Large intestine (tissue), 3 donors: ENCODE measurements around the gene CLDN5. TPM values are rescaled to one million over a fixed set of nuclear protein-coding genes. Genes with fewer than 3 reads are reported as not detected.

Source experiments
- DNase-seq, 2 donors: peaks; one replicate each; pipeline versions ENCODE4 v3.0.0 to v3.0.0-alpha.2; 2013
- H3K27ac ChIP-seq: one replicate; pipeline ENCODE4 v1.5.1; 2013; ENCODE audit warnings: low read length
- H3K27me3 ChIP-seq: 2 replicates; pipeline ENCODE4 v1.6.1; 2013; ENCODE audit warnings: low read length; ENCODE audit not compliant: control insufficient read depth, insufficient read depth
- H3K36me3 ChIP-seq: 2 replicates; pipeline ENCODE4 v1.6.1; 2013; ENCODE audit warnings: low read length; ENCODE audit not compliant: control insufficient read depth, insufficient read depth
- H3K4me1 ChIP-seq: one replicate; pipeline ENCODE4 v1.6.1; 2013; ENCODE audit warnings: low read length; ENCODE audit not compliant: control insufficient read depth, insufficient read depth
- H3K4me3 ChIP-seq: one replicate; pipeline ENCODE4 v1.5.1; 2013; ENCODE audit warnings: low read length
- H3K9me3 ChIP-seq: one replicate; pipeline ENCODE4 v1.6.1; 2013; ENCODE audit warnings: mild to moderate bottlenecking, low read depth, low read length, moderate library complexity; ENCODE audit not compliant: control insufficient read depth
- WGBS: methylation state at CpG from one replicate; pipeline ENCODE4 v1.1.5; 2013; ENCODE audit warnings: low lambda C conversion rate; ENCODE audit not compliant: insufficient coverage; 5-methylcytosine and 5-hydroxymethylcytosine counted together
- polyA plus RNA-seq: library from polyadenylated mRNA; unstranded; fragments of 120-200 nt; gene quantifications from one replicate; pipeline ENCODE4 v1.2.1, GENCODE V29; 2013

CLDN5 gene
- polyA plus RNA-seq, 1 donor = 12.4 TPM

- no peak for DNase-seq
- Histone ChIP-seq H3K36me3 (no peaks in the 10 kb centered on the region), H3K27ac (no peak overlapping the region), H3K4me3 (no peak overlapping the region), H3K4me1 (no peaks in the 10 kb centered on the region), H3K9me3 (peaks cover 4% of the 10 kb centered on the region), H3K27me3 (no peaks in the 10 kb centered on the region)
- WGBS = 100% methylated on average over 4 of the region's 52 CpGs
Measured at GRCh38 chr22:19566279-19567156, 42.3 kb upstream of the CLDN5 start.

- DNase-seq = no peak
- no peaks in the 10 kb centered on the region for H3K27me3 ChIP-seq
- no peaks in the 10 kb centered on the region for H3K4me1 ChIP-seq
- 0% methylated on average over 1 of the region's 11 CpGs for WGBS
- no peaks in the 10 kb centered on the region for H3K36me3 ChIP-seq
- no peak overlapping the region for H3K4me3 ChIP-seq
- H3K27ac ChIP-seq = no peak overlapping the region
- H3K9me3 ChIP-seq = peaks cover 4% of the 10 kb centered on the region
Measured at GRCh38 chr22:19565382-19566278, 41.4 kb upstream of the CLDN5 start.

- no CpG with 5 or more reads among the region's 2 CpGs for WGBS
- no peak for DNase-seq
Measured at GRCh38 chr22:19559956-19560355, 35.7 kb upstream of the CLDN5 start.

GRCh38 chr22:19559324-19559811 is 35.2 kb upstream of the CLDN5 start:
- DNase-seq = no peak
- no peaks in the 10 kb centered on the region for H3K27me3 ChIP-seq

More at GRCh38 chr22:19559956-19560355, 35.7 kb upstream of the CLDN5 start:
- no peaks in the 10 kb centered on the region for H3K27me3 ChIP-seq
- no peaks in the 10 kb centered on the region for H3K9me3 ChIP-seq
- no peak overlapping the region for H3K4me3 ChIP-seq
- H3K36me3 ChIP-seq = no peaks in the 10 kb centered on the region
- H3K4me1 ChIP-seq = no peaks in the 10 kb centered on the region
- H3K27ac ChIP-seq = no peak overlapping the region

GRCh38 chr22:19556963-19557545 is 32.8 kb upstream of the CLDN5 start:
- Histone ChIP-seq H3K36me3 (no peaks in the 10 kb centered on the region), H3K4me1 (no peaks in the 10 kb centered on the region), H3K27ac (no peak overlapping the region), H3K27me3 (no peaks in the 10 kb centered on the region), H3K9me3 (no peaks in the 10 kb centered on the region), H3K4me3 (no peak overlapping the region)
- 100% methylated on average over 4 of the region's 10 CpGs for WGBS
- DNase-seq = no peak

More at GRCh38 chr22:19559324-19559811, 35.2 kb upstream of the CLDN5 start:
- H3K9me3 ChIP-seq = no peaks in the 10 kb centered on the region
- no peak overlapping the region for H3K4me3 ChIP-seq
- no peaks in the 10 kb centered on the region for H3K36me3 ChIP-seq
- no peaks in the 10 kb centered on the region for H3K4me1 ChIP-seq
- no peak overlapping the region for H3K27ac ChIP-seq
- no CpG with 5 or more reads among the region's 9 CpGs for WGBS

GRCh38 chr22:19555651-19556050 is 31.4 kb upstream of the CLDN5 start:
- Histone ChIP-seq H3K27me3 (no peaks in the 10 kb centered on the region), H3K9me3 (no peaks in the 10 kb centered on the region), H3K27ac (no peak overlapping the region), H3K4me3 (no peak overlapping the region), H3K36me3 (no peaks in the 10 kb centered on the region), H3K4me1 (no peaks in the 10 kb centered on the region)
- DNase-seq = no peak
- WGBS = no CpG with 5 or more reads among the region's 6 CpGs

- Histone ChIP-seq H3K9me3 (no peaks in the 10 kb centered on the region), H3K4me1 (no peaks in the 10 kb centered on the region), H3K4me3 (no peak overlapping the region), H3K27ac (no peak overlapping the region), H3K36me3 (no peaks in the 10 kb centered on the region), H3K27me3 (no peaks in the 10 kb centered on the region)
- DNase-seq = no peak
- WGBS = 100% methylated on average over 1 of the region's 12 CpGs
Measured at GRCh38 chr22:19554834-19555404, 30.7 kb upstream of the CLDN5 start.

GRCh38 chr22:19553201-19553600 is 29.0 kb upstream of the CLDN5 start:
- Histone ChIP-seq H3K36me3 (no peaks in the 10 kb centered on the region), H3K4me3 (no peak overlapping the region), H3K9me3 (no peaks in the 10 kb centered on the region), H3K27me3 (no peaks in the 10 kb centered on the region), H3K27ac (no peak overlapping the region), H3K4me1 (no peaks in the 10 kb centered on the region)
- no CpG with 5 or more reads among the region's 2 CpGs for WGBS
- DNase-seq = no peak

- H3K27ac ChIP-seq = no peak overlapping the region
- H3K9me3 ChIP-seq = no peaks in the 10 kb centered on the region
- 50% methylated on average over 1 of the region's 7 CpGs for WGBS
- DNase-seq = no peak
- H3K36me3 ChIP-seq = no peaks in the 10 kb centered on the region
- H3K4me3 ChIP-seq = no peak overlapping the region
- H3K4me1 ChIP-seq = no peaks in the 10 kb centered on the region
- H3K27me3 ChIP-seq = no peaks in the 10 kb centered on the region
Measured at GRCh38 chr22:19550382-19550781, 26.2 kb upstream of the CLDN5 start.

GRCh38 chr22:19549428-19549827 is 25.2 kb upstream of the CLDN5 start:
- Histone ChIP-seq H3K4me1 (no peaks in the 10 kb centered on the region), H3K9me3 (no peaks in the 10 kb centered on the region), H3K4me3 (no peak overlapping the region), H3K27ac (no peak overlapping the region), H3K36me3 (no peaks in the 10 kb centered on the region), H3K27me3 (no peaks in the 10 kb centered on the region)
- WGBS = no CpG with 5 or more reads among the region's 7 CpGs
- DNase-seq = no peak
